Hematopoietic multipotent progenitor cell treated with erythropoietin and hydrocortisone succinate and interleukin-3 and kit ligand, for 17 days (in vitro differentiated cells): ENCODE results near the gene ZBP1.

Experiments used
- DNase-seq: peaks from one replicate; pipeline ENCODE4 v3.0.0-alpha.2; 2015; ENCODE audit warnings: low spot score

ZBP1 gene

GRCh38 chr20:57558614-57559288 lies 61.5 kb downstream of the ZBP1 start:
- no peak for DNase-seq

GRCh38 chr20:57557926-57558613 lies 62.2 kb downstream of the ZBP1 start:
- no peak for DNase-seq

- no peak for DNase-seq
These were observed 63.3 kb downstream of the ZBP1 start for GRCh38 chr20:57556980-57557274.

GRCh38 chr20:57555457-57556184 lies 64.6 kb downstream of the ZBP1 start:
- no peak for DNase-seq
